NCI-H510A treated with DMSO at 0.1 percent for 48 hours (cell line): ENCODE data around the gene DEPDC1B.
"Not testable (repeated sequence)": the region's sequence is repeated elsewhere in the genome, so short reads cannot be mapped to it uniquely, and the experiment has no call there.

Source experiments
- DNase-seq: peaks from one replicate; lab custom pipeline; 2025; lab: John Stamatoyannopoulos, UW

DEPDC1B gene

GRCh38 chr5:60699288-60699608 lies 718 bp downstream of the DEPDC1B start:
- DNase-seq: no peak

GRCh38 chr5:60698336-60698735 lies 1.6 kb downstream of the DEPDC1B start:
- DNase-seq: no peak

GRCh38 chr5:60690326-60690725 lies 9.6 kb downstream of the DEPDC1B start:
- no peak for DNase-seq

- DNase-seq: no peak
Observed at GRCh38 chr5:60688980-60689379, 11.0 kb downstream of the DEPDC1B start.

- DNase-seq: peak; percentile 5
Observed at GRCh38 chr5:60687927-60688720, 11.8 kb downstream of the DEPDC1B start.

GRCh38 chr5:60686157-60686556 lies 13.8 kb downstream of the DEPDC1B start:
- no peak for DNase-seq

GRCh38 chr5:60685700-60686099 lies 14.3 kb downstream of the DEPDC1B start:
- DNase-seq: no peak

- no peak for DNase-seq
Observed at GRCh38 chr5:60685028-60685427, 14.9 kb downstream of the DEPDC1B start.

GRCh38 chr5:60682007-60682406 lies 18.0 kb downstream of the DEPDC1B start:
- DNase-seq: not testable (repeated sequence)

- no peak for DNase-seq
Observed at GRCh38 chr5:60679816-60680215, 20.1 kb downstream of the DEPDC1B start.

GRCh38 chr5:60677850-60678664 lies 21.9 kb downstream of the DEPDC1B start:
- DNase-seq: peak; percentile 5

- no peak for DNase-seq
Observed at GRCh38 chr5:60675286-60675685, 24.7 kb downstream of the DEPDC1B start.

GRCh38 chr5:60674251-60675069 lies 25.5 kb downstream of the DEPDC1B start:
- DNase-seq: no peak

- DNase-seq: no peak
Observed at GRCh38 chr5:60673334-60673733, 26.6 kb downstream of the DEPDC1B start.

- no peak for DNase-seq
Observed at GRCh38 chr5:60672693-60673264, 27.2 kb downstream of the DEPDC1B start.

GRCh38 chr5:60671899-60672692 lies 27.9 kb downstream of the DEPDC1B start:
- no peak for DNase-seq

- DNase-seq: no peak
Observed at GRCh38 chr5:60670749-60671148, 29.2 kb downstream of the DEPDC1B start.

- peak; percentile 11 for DNase-seq
Observed at GRCh38 chr5:60668686-60669304, 31.2 kb downstream of the DEPDC1B start.

- DNase-seq: no peak
Observed at GRCh38 chr5:60651872-60652620, 47.9 kb downstream of the DEPDC1B start.

- DNase-seq: peak; percentile 34
Observed at GRCh38 chr5:60649288-60649917, 50.6 kb downstream of the DEPDC1B start.
